Measurements from ENCODE around the gene STARD3NL.
A peak's percentile ranks its signal among the peaks of the same experiment; 100 is the strongest.
"Not testable (repeated sequence)": the region's sequence is repeated elsewhere in the genome, so short reads cannot be mapped to it uniquely, and the experiment has no call there.

STARD3NL gene

DNA sequence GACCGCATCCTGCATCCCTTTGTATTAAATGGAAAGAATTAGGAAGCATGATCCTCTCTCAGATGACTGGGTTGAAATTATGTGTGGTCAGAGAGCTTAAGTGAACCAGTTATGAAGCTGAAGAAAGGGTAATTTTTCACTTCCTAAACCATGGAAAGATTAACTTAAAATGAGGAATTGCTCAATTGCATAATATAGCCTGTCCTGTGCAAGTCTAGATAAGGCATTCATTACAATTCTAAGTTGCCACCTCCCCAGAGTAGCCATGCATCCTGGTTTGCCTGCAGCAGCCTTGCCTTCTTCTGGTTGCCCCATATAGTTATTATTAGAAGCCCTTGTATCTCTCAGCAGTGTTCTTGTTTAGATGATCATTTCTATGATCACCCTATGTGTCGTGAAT lies 45.3 kb downstream of the STARD3NL start:
- no peak for DNase-seq (ENCODE audit: low read depth)

- no peak for DNase-seq (ENCODE audit: low read depth)
Measured at GRCh38 chr7:38224392-38224791, 46.3 kb downstream of the STARD3NL start.

GRCh38 chr7:38229386-38229785 lies 51.3 kb downstream of the STARD3NL start:
- no peak for DNase-seq (ENCODE audit: low read depth)

GRCh38 chr7:38229884-38230642 lies 52.0 kb downstream of the STARD3NL start:
- DNase-seq (ENCODE audit: low read depth) = no peak

DNA sequence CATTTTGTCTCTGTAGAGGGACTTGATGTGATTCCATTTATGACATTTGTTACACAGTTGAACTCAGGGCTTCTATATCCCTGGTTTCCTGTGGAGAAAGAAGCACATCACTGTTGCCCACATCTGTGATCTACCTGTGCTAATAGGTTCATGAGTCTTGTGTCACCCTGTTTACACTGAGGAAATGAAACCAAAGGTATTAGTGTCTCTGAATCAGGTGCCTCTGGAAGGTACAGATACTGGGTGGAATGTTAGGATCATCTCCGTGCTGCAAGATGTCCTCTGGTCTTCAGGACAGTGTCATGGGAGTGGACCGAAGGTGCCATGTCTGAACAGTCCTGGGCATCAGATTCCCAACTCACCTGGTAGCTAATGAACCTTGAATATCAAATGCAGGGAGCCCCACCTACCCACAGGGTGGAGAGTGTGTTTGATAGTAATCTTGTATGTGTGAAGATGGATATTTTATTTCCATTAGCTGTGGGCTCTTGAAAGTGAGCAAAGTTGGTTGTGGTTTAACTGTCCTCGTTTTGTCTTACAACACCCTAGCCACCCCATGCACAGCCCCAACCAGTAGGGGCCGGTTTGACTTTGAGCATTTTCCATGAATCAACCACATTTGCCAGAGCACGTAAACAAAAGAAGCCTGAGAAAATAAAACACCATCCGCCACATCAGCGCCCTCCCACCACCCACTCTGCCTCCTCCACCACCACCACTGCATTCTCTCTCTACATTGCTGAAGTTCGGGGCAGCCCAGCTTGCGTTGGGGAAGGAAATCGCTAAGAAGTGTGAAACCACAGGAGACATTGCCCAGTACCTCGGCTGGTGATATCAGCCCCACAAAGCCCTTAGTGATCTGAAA lies 54.7 kb downstream of the STARD3NL start:
- peak; percentile 75 for DNase-seq (ENCODE audit: low read depth)

DNA sequence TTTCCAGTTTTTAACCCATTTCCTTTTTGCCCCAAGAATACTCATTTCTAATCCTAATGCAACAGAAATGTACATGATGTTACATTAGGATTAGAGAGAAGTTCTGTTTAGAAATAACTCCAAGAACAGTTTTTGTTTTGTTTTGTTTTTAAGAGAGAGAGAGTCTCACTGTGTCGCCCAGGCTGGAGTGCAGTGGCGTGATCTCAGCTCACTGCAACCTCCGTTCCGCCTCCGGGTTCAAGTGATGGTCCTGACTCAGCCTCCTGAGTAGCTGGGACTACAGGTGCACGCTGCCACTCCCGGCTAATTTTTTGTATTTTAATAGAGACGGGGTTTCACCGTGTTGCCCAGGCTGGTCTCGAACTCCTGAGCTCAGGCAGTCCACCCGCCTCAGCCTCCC lies 56.7 kb downstream of the STARD3NL start:
- not testable (repeated sequence) for DNase-seq (ENCODE audit: low read depth)

DNA sequence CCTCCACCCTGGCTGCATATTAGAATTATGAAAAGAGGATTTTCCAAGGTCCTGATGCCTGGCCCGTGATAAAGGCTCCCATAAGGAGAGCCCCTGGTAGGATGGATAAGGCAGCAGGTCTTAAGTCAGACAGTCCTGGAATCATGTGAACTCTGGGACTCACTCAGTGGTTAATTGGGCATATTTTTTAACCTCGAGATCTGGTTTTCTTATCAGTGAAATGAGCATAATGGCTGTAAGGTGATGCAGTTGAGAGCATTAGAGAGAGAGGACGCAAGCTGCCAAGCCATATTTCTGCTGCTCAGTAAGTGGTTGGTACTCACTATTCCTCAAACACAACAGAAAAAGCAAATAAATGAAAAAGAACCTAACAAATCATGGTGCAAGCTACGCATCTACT lies 57.6 kb downstream of the STARD3NL start:
- no peak for DNase-seq (ENCODE audit: low read depth)

- not testable (repeated sequence) for DNase-seq (ENCODE audit: low read depth)
Measured at GRCh38 chr7:38239129-38239528, 61.1 kb downstream of the STARD3NL start.

DNA sequence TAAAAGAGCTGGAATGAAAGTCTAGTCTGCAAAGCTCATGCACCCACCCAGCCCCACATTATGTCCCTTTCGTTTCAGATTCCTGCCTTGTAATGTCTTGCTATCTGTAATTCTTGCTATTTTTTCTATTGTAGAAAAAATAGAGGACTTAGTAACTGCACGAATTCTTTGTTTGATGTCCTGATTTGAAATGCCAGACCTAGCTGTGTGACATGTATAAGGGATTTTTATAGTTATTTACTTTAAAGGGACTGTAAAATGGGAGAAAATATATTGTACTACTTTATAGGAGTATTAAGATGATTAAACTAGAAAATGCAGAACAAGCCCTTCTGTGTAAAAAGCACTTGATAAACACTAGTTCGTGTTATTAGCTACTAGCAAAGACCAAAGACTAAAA lies 63.0 kb downstream of the STARD3NL start:
- DNase-seq (ENCODE audit: low read depth) = no peak

- DNase-seq (ENCODE audit: low read depth) = no peak
Measured at GRCh38 chr7:38242814-38243213, 64.8 kb downstream of the STARD3NL start.

- not testable (repeated sequence) for DNase-seq (ENCODE audit: low read depth)
Measured at GRCh38 chr7:38243345-38243744, 65.3 kb downstream of the STARD3NL start.

DNA sequence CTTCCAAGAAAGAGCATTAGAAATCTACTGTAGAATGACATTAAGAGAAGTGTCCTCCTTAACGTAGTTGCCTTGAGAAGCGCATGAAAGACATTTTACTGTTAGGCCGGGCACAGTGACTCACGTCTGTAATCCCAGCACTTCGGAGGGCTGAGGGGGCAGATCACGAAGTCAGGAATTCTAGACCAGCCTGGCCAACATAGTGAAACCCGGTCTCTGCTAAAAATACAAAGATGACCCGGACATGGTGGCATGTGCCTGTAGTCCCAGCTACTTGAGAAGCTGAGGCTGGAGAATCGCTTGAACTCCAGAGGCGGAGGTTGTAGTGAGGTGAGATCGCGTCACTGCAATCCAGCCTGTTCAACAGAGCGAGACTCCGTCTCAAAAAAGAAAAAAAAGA lies 66.5 kb downstream of the STARD3NL start:
- no peak for DNase-seq (ENCODE audit: low read depth)

GRCh38 chr7:38245409-38245977 lies 67.4 kb downstream of the STARD3NL start:
- DNase-seq (ENCODE audit: low read depth) = no peak

DNA sequence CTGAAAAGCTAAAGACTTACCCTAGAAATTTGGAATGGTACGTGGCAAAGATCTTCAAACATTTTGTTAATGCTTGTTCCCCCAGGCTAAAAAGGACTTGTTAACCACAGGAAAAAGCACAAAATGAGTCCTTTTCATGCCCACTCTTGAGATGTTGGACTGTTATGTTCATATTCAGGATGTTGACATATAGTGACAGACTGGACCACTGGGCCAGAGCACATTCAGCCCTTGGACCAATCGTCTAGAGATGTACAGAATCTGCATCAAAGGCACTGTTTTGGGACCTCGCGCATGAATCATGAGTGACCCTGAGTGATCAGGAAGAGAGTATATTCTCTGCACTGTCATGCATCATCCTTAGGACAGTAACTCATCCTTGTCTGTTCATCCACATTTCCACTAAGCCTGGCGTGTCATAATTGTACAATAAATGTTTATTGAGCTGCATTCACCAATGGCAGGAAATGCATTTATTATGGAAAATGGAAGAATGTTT lies 70.1 kb downstream of the STARD3NL start:
- DNase-seq (ENCODE audit: low read depth) = no peak

DNA sequence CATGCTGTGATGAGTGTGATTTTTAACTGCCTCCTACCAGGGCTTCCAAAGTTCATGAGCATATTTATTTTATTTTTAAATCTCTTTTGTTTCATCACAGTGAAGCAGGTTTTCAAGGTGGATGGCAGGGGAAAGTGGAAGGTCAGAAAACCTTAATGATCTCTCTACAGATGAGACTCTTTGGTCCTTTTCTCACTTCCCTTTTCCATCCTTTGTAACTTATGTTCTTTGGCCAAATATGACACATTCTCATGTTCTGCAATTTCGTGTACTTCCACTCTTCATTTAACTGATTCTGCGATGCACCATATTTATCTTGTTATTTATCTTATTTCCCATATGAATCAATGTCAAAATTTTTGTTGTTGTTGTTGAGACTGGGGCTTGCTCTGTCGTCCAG lies 71.8 kb downstream of the STARD3NL start:
- DNase-seq (ENCODE audit: low read depth) = not testable (repeated sequence)

GRCh38 chr7:38257350-38257677 lies 79.3 kb downstream of the STARD3NL start:
- DNase-seq (ENCODE audit: low read depth) = no peak

DNA sequence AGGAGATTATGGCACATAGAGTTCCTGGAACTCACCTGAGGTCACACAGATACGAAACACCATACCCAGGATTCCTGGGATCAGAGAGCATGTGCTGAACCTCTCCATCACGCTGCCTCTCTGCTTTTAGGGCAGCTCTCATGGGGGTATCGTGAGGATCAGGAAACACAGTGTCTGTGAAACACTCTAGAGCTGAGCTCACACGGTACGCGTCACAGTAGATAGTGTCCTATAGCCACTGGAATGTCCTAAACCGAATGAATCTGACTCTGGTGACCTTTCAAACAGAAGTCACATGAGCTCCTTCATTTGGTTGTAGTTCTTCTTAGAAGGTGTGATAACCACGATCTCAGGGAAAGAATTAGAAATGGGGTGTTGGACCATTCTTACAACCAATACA lies 81.1 kb downstream of the STARD3NL start:
- not testable (repeated sequence) for DNase-seq (ENCODE audit: low read depth)

DNA sequence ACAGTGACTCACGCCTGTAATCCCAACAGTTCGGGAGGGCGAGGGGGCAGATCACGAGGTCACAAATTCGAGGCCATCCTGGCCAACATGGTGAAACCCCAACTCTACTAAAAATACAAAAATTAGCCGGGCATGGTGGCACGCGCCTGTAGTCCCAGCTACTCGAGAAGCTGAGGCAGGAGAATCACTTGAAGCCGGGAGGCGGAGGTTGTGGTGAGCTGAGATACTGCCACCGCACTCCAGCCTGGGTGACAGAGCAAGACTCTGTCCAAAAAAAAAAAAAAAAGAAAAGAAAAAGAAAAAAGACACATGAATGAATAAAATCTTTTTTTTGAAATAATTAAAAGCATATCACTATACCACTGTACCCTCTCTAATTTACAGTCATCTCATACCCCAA lies 83.6 kb downstream of the STARD3NL start:
- not testable (repeated sequence) for DNase-seq (ENCODE audit: low read depth)

DNA sequence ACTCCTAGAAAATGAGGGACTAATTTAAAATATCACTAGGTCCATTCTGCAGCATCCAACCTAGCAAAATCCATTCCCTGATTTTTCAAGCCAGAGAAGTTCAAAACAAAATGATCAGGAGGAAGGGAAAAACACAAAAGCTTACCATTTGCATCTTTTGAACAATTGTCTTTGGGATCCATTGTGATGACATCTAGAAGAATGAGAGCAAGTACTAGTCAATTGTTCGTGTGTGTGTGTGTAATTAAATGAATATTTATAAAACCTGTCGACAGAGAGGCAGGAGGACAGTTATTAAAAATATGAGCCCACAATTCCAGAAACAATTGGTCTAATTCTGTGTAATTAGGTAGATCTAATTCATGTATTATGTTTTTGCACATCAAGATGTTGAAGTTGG lies 84.0 kb downstream of the STARD3NL start:
- DNase-seq (ENCODE audit: low read depth) = not testable (repeated sequence)

DNA sequence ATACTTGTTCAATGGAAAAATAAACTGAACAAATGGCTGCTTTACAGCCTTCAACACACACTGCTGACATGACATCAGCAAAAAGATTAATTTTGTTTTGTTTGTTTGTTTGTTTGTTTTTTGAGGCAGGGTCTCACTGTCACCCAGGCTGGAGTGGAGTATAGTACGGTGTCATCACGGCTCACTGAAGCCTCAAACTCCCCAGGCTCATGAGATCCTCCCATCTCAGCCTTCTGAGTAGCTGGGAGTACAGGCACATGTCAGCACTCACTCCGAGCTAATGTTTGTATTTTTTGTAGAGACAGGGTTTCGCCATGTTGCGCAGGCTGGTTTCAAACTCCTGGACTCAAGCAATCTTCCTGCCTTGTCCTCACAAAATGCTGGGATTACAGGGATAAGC lies 84.5 kb downstream of the STARD3NL start:
- no peak for DNase-seq (ENCODE audit: low read depth)

GRCh38 chr7:38263274-38263673 lies 85.2 kb downstream of the STARD3NL start:
- not testable (repeated sequence) for DNase-seq (ENCODE audit: low read depth)

DNA sequence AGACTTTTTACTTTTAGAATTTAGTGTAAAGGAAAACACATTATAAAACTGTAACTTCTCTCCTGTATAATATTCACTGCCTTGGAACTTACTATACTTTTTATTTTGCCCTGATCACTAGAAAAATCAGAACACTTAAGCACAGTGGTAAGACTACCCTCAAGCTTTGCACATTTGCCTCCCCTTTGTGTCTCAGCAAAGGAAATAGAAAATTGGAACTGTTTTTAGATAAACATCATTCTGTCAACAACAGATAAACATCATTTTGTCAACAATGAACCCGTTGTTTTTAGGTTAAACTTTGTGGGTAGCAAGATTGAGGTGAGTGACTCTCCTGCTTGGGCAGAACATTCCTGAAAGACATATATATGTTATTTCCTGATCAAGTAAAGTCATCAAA lies 86.6 kb downstream of the STARD3NL start:
- DNase-seq (ENCODE audit: low read depth) = not testable (repeated sequence)

- DNase-seq (ENCODE audit: low read depth) = not testable (repeated sequence)
Measured at GRCh38 chr7:38265958-38266357, 87.9 kb downstream of the STARD3NL start.

All from stimulated activated CD8-positive, alpha-beta memory T cell treated with anti-CD3 and anti-CD28 coated beads, Interleukin-4, amount 100 ng/mL, for 24 hours (primary cell).